GM13977 (cell line): ENCODE results near the gene COPG2.

Experiments
- DNase-seq: peaks from one replicate; pipeline ENCODE4 v3.0.0; 2012; ENCODE audit warnings: low spot score
- in situ Hi-C: fragments of 300-500 bp; cut with MboI; formaldehyde crosslinking; loops from one replicate; pipeline ENCODE4 v1.12.0; 2022; ENCODE audit warnings: low sequenced_read_pairs, low pct_unique_long_range_greater_than_20kb, mixed read lengths, inconsistent platforms; ENCODE audit not compliant: unreplicated experiment
- TF ChIP-seq, protein P1 (sequence below): IDR thresholded peaks from 2 replicates; pipeline ENCODE4 v1.5.1; 2012; ENCODE audit warnings: mild to moderate bottlenecking, control low read depth; ENCODE audit not compliant: insufficient read depth; ENCODE audit errors: extremely low read depth, missing control alignments

COPG2 gene

DNA sequence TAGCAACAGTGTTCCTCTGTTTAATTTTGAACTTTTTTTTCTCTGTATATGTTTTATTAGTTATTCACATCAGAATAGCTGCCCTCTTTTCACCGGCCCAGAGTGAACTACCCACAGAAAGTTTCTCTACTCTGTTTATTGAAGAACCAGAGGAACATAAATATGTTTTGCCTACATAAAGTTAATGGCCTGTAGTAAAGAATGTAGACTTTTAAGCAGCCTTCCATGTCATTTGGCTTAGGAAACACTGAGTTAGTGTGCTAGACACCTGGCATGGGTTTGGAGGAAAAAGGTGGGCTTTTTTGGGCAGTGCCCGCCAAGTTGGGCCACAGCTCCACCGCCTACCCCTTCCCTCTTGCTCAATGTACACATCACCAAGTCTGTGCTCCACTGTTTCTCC is 185.5 kb downstream of the COPG2 start:
- TF ChIP-seq, protein P1, sequence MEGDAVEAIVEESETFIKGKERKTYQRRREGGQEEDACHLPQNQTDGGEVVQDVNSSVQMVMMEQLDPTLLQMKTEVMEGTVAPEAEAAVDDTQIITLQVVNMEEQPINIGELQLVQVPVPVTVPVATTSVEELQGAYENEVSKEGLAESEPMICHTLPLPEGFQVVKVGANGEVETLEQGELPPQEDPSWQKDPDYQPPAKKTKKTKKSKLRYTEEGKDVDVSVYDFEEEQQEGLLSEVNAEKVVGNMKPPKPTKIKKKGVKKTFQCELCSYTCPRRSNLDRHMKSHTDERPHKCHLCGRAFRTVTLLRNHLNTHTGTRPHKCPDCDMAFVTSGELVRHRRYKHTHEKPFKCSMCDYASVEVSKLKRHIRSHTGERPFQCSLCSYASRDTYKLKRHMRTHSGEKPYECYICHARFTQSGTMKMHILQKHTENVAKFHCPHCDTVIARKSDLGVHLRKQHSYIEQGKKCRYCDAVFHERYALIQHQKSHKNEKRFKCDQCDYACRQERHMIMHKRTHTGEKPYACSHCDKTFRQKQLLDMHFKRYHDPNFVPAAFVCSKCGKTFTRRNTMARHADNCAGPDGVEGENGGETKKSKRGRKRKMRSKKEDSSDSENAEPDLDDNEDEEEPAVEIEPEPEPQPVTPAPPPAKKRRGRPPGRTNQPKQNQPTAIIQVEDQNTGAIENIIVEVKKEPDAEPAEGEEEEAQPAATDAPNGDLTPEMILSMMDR, result no peak
- DNase-seq, result no peak
- in situ Hi-C loops, result no loop called here

DNA sequence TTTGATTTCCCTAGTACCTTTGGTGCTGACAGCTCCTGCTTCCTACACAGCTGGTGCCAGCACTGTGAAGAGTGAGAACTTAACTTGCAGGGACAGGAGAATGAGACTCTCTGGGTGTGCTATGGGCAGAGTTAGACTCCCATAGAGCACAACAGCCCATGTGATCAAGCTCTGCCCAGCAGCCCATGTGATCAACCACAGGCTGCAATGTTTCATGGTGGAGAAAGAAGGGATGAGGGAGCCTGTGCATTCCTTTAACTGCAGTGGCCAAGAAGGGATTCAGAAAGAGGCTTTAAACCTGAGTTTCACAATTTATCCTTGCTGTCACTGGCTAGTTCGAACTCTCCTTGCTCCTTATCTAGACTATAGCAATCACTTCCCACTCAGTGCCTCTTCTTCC is 186.7 kb downstream of the COPG2 start:
- in situ Hi-C loops, result no loop called here
- TF ChIP-seq, protein P1, result no peak
- no peak for DNase-seq

DNA sequence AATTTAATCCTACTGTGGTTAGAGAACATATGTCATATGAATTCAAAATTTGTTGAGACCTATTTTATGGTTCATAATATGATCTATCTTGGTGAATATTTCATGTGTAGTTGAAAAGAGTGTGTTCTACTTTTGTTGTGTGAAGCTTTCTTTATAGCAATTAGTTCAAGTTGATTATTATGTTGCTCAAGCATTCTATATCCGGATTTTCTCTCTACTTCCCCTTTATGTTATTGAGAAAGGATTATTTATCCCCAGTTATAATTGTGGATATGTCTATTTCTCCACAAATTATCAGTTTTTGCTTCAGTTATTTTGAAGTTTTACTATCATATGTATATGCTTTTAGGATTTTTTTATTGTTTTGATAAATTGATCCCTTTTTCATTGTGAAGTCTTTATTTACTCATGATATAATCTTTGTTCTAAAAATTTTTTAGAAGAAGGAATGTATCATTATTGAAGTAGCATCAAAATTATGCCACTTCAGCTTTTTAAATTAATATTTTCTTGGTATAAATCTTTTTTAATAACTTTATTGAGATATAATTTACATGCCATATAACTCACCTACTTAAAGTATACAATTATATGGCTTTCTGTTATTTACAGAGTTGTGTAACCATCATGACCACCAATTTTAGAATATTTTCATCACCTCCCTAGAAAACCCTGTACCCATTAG is 188.7 kb downstream of the COPG2 start:
- no peak for DNase-seq
- TF ChIP-seq, protein P1, result no peak
- in situ Hi-C loops, result no loop called here

DNA sequence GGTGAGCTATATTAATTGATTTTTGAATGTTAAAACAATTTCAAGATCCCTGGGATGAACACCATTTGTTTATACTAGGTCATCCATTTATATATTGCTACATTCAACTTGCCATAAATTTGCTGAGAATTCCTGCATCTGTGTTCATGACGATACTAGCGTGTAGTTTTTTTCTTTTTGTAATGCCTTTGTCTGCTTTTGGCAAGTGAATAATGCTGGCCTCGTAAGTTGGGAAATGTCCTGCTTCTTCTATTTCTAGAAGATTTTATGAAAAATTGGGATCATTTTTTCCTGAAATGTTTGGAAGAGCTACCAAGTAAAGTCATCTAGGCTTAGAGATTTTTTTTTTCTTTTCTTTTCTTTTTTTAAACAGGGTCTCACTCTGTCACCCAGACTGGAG is 189.6 kb downstream of the COPG2 start:
- DNase-seq, result no peak
- in situ Hi-C loops, result no loop called here
- TF ChIP-seq, protein P1, result no peak

DNA sequence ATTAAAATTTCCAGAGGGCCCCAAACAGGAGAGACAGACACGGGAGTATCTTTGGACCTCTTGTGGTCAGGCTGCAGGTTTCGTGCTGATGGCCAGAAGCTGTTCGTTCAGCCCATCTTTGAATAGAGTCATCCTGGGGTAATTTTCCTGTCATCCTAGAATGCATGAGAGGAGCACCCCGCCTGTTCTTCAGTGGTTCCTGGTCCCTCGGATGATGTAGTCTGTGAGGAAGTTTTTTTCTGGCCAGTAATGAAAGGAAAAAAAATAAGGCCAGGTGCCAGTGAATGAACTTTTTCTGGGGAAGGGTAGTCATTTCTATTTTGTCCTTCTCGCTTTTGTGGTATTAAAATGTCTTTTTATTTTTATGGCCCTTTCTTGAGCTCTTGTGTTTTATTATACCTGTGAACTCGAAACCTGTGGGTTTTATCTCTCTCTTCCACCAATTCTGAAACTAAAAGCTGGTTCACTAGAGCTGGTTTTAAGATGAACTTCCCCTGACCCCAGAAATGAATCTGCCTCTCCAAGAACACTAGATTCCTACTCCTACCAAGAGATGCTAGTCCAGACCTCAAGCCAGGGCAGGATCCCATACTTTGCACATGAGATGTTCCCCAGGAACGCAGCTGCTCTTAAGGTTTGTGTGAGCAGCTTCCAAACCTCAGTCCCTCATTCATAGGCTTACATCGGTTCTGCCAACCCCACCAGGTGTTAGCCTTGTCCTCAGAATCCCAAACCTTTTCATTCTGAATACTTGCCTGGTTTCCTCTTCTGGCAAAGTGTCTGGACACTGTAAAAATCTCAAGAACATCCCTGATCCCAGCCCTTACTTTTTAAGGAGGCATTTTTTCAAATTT is 192.0 kb downstream of the COPG2 start:
- no peak for DNase-seq
- in situ Hi-C loops, result no loop called here
- TF ChIP-seq, protein P1, result no peak

DNA sequence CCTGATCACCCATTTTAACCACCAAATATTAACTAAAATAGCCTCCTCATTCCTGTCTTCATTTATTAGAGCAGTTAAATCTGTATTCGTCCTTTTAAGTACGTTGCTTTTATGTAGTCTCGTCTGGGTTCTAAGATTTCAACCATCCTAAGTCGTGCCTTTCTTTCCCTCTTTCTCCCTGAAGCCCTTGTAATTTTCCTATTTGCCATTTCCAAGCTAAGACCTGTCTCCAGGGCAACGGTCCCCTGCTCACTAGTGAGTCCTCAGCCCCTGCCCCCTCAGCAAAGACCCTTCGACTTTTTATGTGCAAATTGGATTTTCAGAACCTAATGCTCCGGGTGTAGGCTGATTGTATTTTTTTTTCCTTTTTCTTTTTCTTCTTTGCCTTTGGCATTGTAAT is 192.8 kb downstream of the COPG2 start:
- DNase-seq, result no peak
- TF ChIP-seq, protein P1, result no peak
- in situ Hi-C loops, result no loop called here
